HG02610 (cell line): Measurements from ENCODE around the gene OTOG.

Source experiments
- ATAC-seq: cut with Tn5 transposase; IDR thresholded peaks from one replicate; pipeline ENCODE4 v1.9.1; 2021; ENCODE audit warnings: mild to moderate bottlenecking, moderate library complexity; ENCODE audit not compliant: unreplicated experiment

OTOG gene

DNA sequence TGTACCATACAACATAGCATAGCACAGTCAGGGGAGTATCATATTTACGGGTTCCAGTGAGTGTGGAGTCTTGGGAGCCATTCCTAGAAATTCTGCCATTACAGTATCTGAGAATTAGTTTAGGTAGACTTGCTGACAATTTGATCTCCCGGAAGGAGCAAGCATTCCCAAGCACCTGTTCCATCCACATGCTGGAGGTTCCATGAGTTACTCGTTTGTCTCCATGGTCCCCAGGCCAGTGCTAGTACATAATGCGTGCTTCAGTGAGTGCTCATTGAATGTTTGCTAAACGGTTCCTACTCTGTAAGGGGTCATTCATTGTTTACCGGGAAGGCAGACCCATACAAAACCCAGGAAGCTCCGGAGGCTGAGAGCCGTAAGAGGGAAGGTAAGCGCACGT lies 144.9 kb downstream of the OTOG start:
- no peak for ATAC-seq

DNA sequence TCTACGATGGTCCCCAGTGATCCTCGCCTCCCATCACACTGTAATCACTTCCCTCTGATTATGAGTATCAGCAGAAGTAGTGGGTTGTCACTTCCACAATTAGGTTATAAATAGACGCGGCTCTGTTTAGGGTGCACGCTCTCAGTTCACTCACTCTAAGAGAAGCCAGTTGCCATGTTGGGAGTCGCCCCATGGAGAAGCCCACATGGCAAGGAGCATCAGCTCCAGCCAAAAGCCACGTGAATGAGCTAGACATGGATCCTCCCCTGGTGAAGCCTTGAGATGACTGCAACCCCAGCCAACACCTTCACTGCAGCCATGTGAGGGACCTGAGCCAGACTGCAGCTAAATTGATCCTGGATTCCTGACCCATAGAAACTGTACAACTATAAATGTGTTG lies 145.9 kb downstream of the OTOG start:
- no peak for ATAC-seq

DNA sequence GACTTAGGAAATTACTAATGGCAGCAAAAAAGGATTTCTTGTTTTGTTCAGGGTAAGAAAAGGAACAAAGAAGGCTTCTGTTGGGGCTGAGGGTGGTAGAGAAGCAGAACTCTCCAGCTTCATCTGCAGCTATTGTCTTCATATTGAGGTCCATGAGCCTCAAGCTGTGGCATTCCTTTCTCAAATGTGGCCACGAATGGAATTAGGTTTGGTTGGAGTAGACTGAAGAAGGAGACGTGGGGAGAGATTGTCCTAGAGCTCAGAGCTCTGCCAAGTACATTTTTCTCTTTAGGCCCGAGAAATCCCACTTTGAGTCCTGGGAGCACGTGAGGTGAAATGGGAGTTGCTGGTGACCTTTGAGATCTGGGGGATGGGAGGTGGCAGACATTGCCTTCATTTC lies 146.5 kb downstream of the OTOG start:
- ATAC-seq: no peak

DNA sequence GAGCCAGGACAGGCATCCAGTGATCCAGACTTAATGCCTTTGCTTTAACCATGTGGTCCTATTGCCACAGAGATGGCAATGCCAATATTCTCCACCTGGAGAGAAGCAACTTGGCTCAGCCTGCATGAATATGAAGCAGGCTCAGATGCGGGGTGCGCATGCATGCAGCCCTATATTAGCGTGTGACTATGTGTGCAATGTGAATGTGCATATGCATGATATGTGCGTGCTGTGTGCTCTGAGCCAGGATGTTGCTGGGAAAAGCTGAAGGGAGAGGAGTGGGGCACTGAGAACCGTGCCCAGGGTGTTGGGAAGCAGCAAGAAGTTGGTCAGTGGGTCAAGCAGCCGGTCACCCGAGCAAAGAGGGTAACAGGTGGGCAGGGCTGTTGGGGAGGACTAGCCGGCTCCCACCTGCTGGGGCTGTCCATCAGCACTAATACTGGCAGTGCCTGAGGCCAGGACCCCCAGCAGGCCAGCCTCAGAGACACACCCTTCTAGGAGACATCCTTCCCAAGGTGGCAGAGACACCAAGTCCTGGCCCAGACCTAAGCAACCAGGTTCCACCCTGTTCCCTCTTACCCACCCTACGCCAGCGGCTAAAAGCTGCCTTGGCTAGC lies 147.5 kb downstream of the OTOG start:
- no peak for ATAC-seq

DNA sequence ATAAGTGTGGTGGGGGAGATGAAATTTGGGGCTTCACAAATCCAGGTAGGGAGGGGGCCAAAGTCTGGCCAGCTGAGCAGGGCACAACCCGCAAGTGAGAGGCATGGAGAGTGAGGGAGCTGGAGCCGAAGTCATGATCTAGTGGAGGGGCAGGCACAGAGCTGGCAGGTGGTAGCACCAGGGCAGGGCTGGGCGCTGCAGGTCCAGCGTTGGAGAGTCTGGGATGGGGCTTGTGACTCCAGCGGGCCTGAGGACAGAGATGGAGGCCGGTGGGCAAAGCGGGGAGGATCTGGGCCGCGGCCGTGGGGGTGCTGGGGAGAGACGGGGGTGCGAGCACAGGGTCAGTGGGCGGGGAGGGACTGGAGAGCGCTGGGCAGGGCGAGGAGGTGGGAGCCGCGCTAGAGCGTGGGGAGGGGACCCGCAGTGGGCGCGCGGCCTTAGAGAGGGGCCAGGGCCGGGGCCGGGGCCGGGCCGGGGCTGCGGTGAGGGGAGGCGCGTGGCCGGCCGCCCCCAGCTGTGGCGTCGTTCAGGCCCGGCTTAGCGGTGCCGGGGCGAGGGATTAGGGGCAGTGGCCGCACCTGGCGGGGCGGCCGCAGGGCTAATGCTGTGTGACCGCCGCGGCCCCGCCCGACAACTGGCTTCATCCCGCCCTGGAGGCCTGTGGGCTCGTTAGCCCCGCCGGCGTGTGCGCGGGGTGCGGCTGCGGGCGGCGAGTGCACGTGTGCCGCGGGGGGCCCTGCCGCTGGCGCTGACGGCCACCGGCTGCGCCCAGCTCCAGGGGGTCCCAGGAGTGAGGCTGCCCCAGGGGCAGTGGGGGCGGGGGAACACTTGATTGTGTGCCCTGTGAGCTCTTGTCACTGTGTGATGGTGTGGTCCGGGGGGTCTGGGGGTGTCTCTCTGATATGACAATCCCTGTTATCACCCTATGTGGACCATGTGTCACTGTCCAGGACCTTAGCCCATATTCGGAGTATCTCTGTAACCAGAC lies 148.7 kb downstream of the OTOG start:
- no peak for ATAC-seq

DNA sequence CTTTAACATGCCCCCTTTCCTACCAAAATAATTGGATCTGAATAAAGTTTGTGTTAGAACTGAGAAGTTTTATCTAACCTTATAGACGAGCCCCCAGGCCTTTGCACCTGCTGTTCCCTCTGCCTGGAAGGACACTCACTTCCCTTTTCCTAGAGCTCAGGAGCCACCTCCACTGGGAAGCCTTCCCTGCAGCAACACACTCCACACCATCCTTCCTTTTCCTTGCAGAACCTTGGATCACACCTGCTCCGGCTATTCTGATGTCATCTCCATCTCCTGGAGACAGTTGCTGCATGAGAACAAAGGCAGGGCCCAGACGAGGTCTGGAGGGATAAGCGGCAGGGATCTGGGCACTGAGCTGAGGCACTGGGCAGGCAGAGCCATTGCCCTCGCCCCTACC lies 149.7 kb downstream of the OTOG start:
- ATAC-seq: no peak
